ENCODE results near the gene COPS3. TPM values are rescaled to one million over a fixed set of nuclear protein-coding genes. Genes with fewer than 3 reads are reported as not detected.

COPS3 gene
- total RNA-seq, 1 donor from 2014 or later, result 67.2 TPM

Other genes with a start within 250 kb of the COPS3 start
- 69.3 TPM for gene MPRIP, start 238.8 kb downstream of the COPS3 start, total RNA-seq (ENCODE audit: insufficient read depth, low replicate concordance)
- not detected for gene PLD6, start 74.9 kb downstream of the COPS3 start, total RNA-seq (ENCODE audit: insufficient read depth, low replicate concordance)
- 22.1 TPM for gene FLCN, start 44.1 kb downstream of the COPS3 start, total RNA-seq (ENCODE audit: insufficient read depth, low replicate concordance)
- 8.4 TPM for gene NT5M, start 22.1 kb upstream of the COPS3 start, total RNA-seq (ENCODE audit: insufficient read depth, low replicate concordance)
- 24.1 TPM for gene MED9, start 195.8 kb upstream of the COPS3 start, total RNA-seq (ENCODE audit: insufficient read depth, low replicate concordance)
- gene RASD1, start 215.1 kb upstream of the COPS3 start, total RNA-seq (ENCODE audit: insufficient read depth, low replicate concordance), result 0.96 TPM

Measured in umbilical cord (tissue), 1 donor.